Natural killer cell (primary cell): Measurements from ENCODE around the gene RAMACL. TPM values are rescaled to one million over a fixed set of nuclear protein-coding genes. Genes with fewer than 3 reads are reported as not detected.

ENCODE experiments used
- ATAC-seq, 3 donors: fragments of 150-1000 bp in 2 of 3; fragments of 200-7000 bp in 1 of 3; cut with Tn5 transposase; 1 replicate in 1 of 3; 2 replicates in 2 of 3; pipeline ENCODE4 v1.10.0; 2021; ENCODE audit warnings: mild to moderate bottlenecking in 2 of 3, moderate library complexity in 2 of 3
- DNase-seq, 2 donors: peaks; one replicate each; pipeline versions ENCODE4 v3.0.0 to v3.0.0-alpha.2; 2013 to 2021; ENCODE audit warnings: mixed read lengths in 1 of 2
- H3K27ac ChIP-seq: one replicate; pipeline ENCODE4 v1.5.1; 2013; ENCODE audit warnings: mild to moderate bottlenecking, low read length
- H3K27me3 ChIP-seq: one replicate; pipeline ENCODE4 v1.6.1; 2013; ENCODE audit warnings: low read length; ENCODE audit not compliant: control insufficient read depth, insufficient read depth
- H3K36me3 ChIP-seq: one replicate; pipeline ENCODE4 v1.6.1; 2013; ENCODE audit warnings: low read length; ENCODE audit not compliant: control insufficient read depth, insufficient read depth
- H3K4me1 ChIP-seq: one replicate; pipeline ENCODE4 v1.6.1; 2013; ENCODE audit warnings: low read length; ENCODE audit not compliant: control insufficient read depth, insufficient read depth
- H3K4me3 ChIP-seq: one replicate; pipeline ENCODE4 v1.5.1; 2013; ENCODE audit warnings: low read length
- H3K9me3 ChIP-seq: one replicate; pipeline ENCODE4 v1.6.1; 2013; ENCODE audit warnings: low read length; ENCODE audit not compliant: control insufficient read depth, insufficient read depth
- H3K27ac Mint-ChIP-seq, 2 donors: one replicate each; pipeline ENCODE4 v1.8.0; 2022; ENCODE audit warnings: mild to moderate bottlenecking in 2 of 2, mixed read lengths in 2 of 2, moderate library complexity in 1 of 2
- H3K27me3 Mint-ChIP-seq, 2 donors: one replicate each; pipeline ENCODE4 v1.8.0; 2022; ENCODE audit warnings: low read depth in 2 of 2, mixed read lengths in 2 of 2
- H3K36me3 Mint-ChIP-seq: one replicate; pipeline ENCODE4 v1.8.0; 2022; ENCODE audit warnings: mixed read lengths
- H3K4me1 Mint-ChIP-seq, 2 donors: one replicate each; pipeline ENCODE4 v1.8.0; 2022; ENCODE audit warnings: mixed read lengths in 2 of 2
- H3K4me3 Mint-ChIP-seq: one replicate; pipeline ENCODE4 v1.8.0; 2022; ENCODE audit warnings: mild to moderate bottlenecking, moderate library complexity, mixed read lengths
- H3K9me3 Mint-ChIP-seq, 2 donors: one replicate each; pipeline ENCODE4 v1.8.0; 2022; ENCODE audit warnings: mixed read lengths in 2 of 2
- CTCF ChIP-seq: fragments of 200-600 bp; IDR thresholded peaks from one replicate; pipeline ENCODE4 v1.8.0; 2022; ENCODE audit warnings: antibody characterized with exemption
- WGBS: methylation state at CpG from one replicate; pipeline ENCODE4 v1.1.7; 2013; ENCODE audit warnings: missing lambda C conversion rate; ENCODE audit not compliant: insufficient coverage; 5-methylcytosine and 5-hydroxymethylcytosine counted together
- intact Hi-C: fragments of 100-400 bp; cut with micrococcal nuclease; formaldehyde crosslinking; loops from one replicate; pipeline ENCODE4 v1.14.2; 2022
- total RNA-seq, 4 donors: library from RNA; stranded (reverse); fragments of 120-200 nt in 1 of 4; gene quantifications; one replicate each; pipeline versions ENCODE4 v1.2.3 to v1.2.4, GENCODE V29; 2013 to 2022

The RAMACL gene
- total RNA-seq, 3 donors from 2014 or later (not counting 1 experiment from before 2014, with no cell fraction given): 0.68 to 5.6 (median 1.1) TPM

- no peak overlapping the region for H3K4me3 ChIP-seq
- Mint-ChIP-seq H3K9me3 (peaks cover 3 to 6% of the 10 kb centered on the region in 2 donors), H3K27ac (no peak overlapping the region), H3K27me3 (peaks cover 4% of the 10 kb centered on the region in 2 donors), H3K4me1 (no peaks in the 10 kb centered on the region), H3K36me3 (no peaks in the 10 kb centered on the region), H3K4me3 (no peak overlapping the region)
- no peak overlapping the region for H3K27ac ChIP-seq
- H3K36me3 ChIP-seq: no peaks in the 10 kb centered on the region
- 87% methylated on average over 7 of the region's 9 CpGs for WGBS
- no peak for TF ChIP-seq CTCF
- intact Hi-C loops: no loop called here
- no peaks in the 10 kb centered on the region for H3K4me1 ChIP-seq
- H3K27me3 ChIP-seq: no peaks in the 10 kb centered on the region
- no peaks in the 10 kb centered on the region for H3K9me3 ChIP-seq
- DNase-seq (no peak), ATAC-seq (no peak)
Observed at GRCh38 chr6:166579237-166579850, 7.1 kb downstream of the RAMACL start.

- intact Hi-C loops: no loop called here
- ATAC-seq (no peak), DNase-seq (no peak)
- WGBS: 95% methylated on average over 15 of the region's 15 CpGs
- Histone ChIP-seq H3K27ac (no peak overlapping the region), H3K27me3 (no peaks in the 10 kb centered on the region), H3K4me3 (no peak overlapping the region), H3K9me3 (no peaks in the 10 kb centered on the region), H3K4me1 (no peaks in the 10 kb centered on the region), H3K36me3 (no peaks in the 10 kb centered on the region)
- Mint-ChIP-seq H3K36me3 (no peaks in the 10 kb centered on the region), H3K4me1 (no peaks in the 10 kb centered on the region), H3K4me3 (no peak overlapping the region), H3K27ac (no peak overlapping the region), H3K27me3 (peaks cover 4 to 7% of the 10 kb centered on the region in 2 donors), H3K9me3 (peaks cover 3 to 6% of the 10 kb centered on the region in 2 donors)
- no peak for TF ChIP-seq CTCF
Observed at GRCh38 chr6:166578536-166579236, 7.8 kb downstream of the RAMACL start.

GRCh38 chr6:166575205-166575604, 11.3 kb downstream of the RAMACL start:
- 95% methylated on average over 10 of the region's 11 CpGs for WGBS
- Mint-ChIP-seq H3K27ac (no peak overlapping the region), H3K9me3 (peaks cover 3 to 6% of the 10 kb centered on the region in 2 donors), H3K4me3 (no peak overlapping the region), H3K27me3 (peaks cover 7 to 12% of the 10 kb centered on the region in 2 donors), H3K4me1 (peaks cover 0 to 7% of the 10 kb centered on the region in 2 donors), H3K36me3 (no peaks in the 10 kb centered on the region)
- H3K4me3 ChIP-seq: no peak overlapping the region
- no peak overlapping the region for H3K27ac ChIP-seq
- DNase-seq (no peak), ATAC-seq (no peak)
- intact Hi-C loops: no loop called here
- H3K4me1 ChIP-seq: no peaks in the 10 kb centered on the region
- H3K27me3 ChIP-seq: no peaks in the 10 kb centered on the region
- no peaks in the 10 kb centered on the region for H3K36me3 ChIP-seq
- no peak for TF ChIP-seq CTCF
- H3K9me3 ChIP-seq: no peaks in the 10 kb centered on the region
